ENCODE results near the gene WDR1. TPM values are rescaled to one million over a fixed set of nuclear protein-coding genes. Genes with fewer than 3 reads are reported as not detected.

The WDR1 gene
- total and polyA plus RNA-seq, 10 of the 15 experiments (the other 5 are each of a cell fraction or from before 2014, with no cell fraction given), result 28.5 to 397 (median 290) TPM

- Histone ChIP-seq H3K9me3 (replicated peaks; ENCODE audit: control insufficient read depth, insufficient read depth, low read length) (no peaks in the 10 kb centered on the region), H3K27ac (ENCODE audit: control insufficient read depth, insufficient read depth) (no peak overlapping the region), H3K4me3 (peak overlapping the region; percentile 99; the same call in 1 of the 2 replicates), H3K36me3 (ENCODE audit: control insufficient read depth in 2 of 2, insufficient read depth in 2 of 2, low read length in 1 of 2) (peaks cover 30 to 33% of the 10 kb centered on the region in 2 experiments), H3K79me2 (ENCODE audit: control insufficient read depth, insufficient read depth, low read length) (peaks cover 72% of the 10 kb centered on the region), H3K9ac (ENCODE audit: control insufficient read depth, insufficient read depth, low read length) (peak overlapping the region; percentile 83; the same call in 1 of the 2 replicates), H4K20me1 (ENCODE audit: control insufficient read depth, insufficient read depth) (peaks cover 19% of the 10 kb centered on the region), H3K27me3 (replicated peaks in 1 of 2; ENCODE audit: control insufficient read depth in 2 of 2, insufficient read depth in 2 of 2, low read length in 1 of 2) (no peaks in the 10 kb centered on the region), H3K4me1 (ENCODE audit: control insufficient read depth, insufficient read depth, low read length) (peaks cover 22% of the 10 kb centered on the region), H2AFZ (ENCODE audit: control insufficient read depth, low read depth, low read length) (no peak overlapping the region), H3K4me2 (ENCODE audit: control insufficient read depth, insufficient read depth) (peak overlapping the region; percentile 60)
- in situ Hi-C loops (cut with MboI) (no loop called here), intact Hi-C loops (cut with micrococcal nuclease; ENCODE audit: unreplicated experiment) (no loop called here)
- WGBS (ENCODE audit: insufficient coverage, insufficient replicate concordance, low lambda C conversion rate, missing lambda C conversion rate), result 56% methylated on average over 4 of the region's 4 CpGs
- ChIA-PET SMC1A (ENCODE audit: uncharacterized antibody, unreplicated experiment) (interaction anchor here (0.7 kb wide), 1 partner anchor 360 kb away, joined by 3 read pairs; no protein-coding TSS in a partner anchor), POLR2A (interaction anchor here (0.8 to 2.0 kb wide), 2 partner anchors 10 to 30 kb away, joined by 3 to 6 read pairs; no protein-coding TSS in a partner anchor), RAD21 (ENCODE audit: unreplicated experiment) (interaction anchor here (1.2 kb wide), 1 partner anchor 19 kb away, joined by 3 read pairs; no protein-coding TSS in a partner anchor), CTCF (interaction anchor here (1.0 kb wide), 1 partner anchor 289 kb away, joined by 3 read pairs; no protein-coding TSS in a partner anchor)
- DNase-seq (ENCODE audit: low read depth, low spot score) (no peak), FAIRE-seq (no peak), ATAC-seq (no peak)
- TF ChIP-seq POLR2AphosphoS5 (IDR thresholded peaks at IDR 0.05; ENCODE audit: low read length) (peak; percentile 58), BACH1 (IDR thresholded peaks at IDR 0.05; ENCODE audit: borderline replicate concordance) (no peak)
- BruUV-seq (replicated peaks), result no TSS peak
Observed at GRCh38 chr4:10114147-10114546, 2.5 kb downstream of the WDR1 start.

GRCh38 chr4:10113362-10114047 is 3.1 kb downstream of the WDR1 start:
- peak overlapping the region; percentile 60; the same call in 1 of the 2 replicates for H3K4me2 ChIP-seq (ENCODE audit: control insufficient read depth, insufficient read depth)
- RAD21 ChIA-PET (ENCODE audit: unreplicated experiment), result no interaction called here
- POLR2A ChIA-PET, result interaction anchor here (1.8 to 2.0 kb wide), 2 partner anchors 9 to 10 kb away, joined by 4 to 6 read pairs; no protein-coding TSS in a partner anchor
- intact Hi-C loops (cut with micrococcal nuclease; ENCODE audit: unreplicated experiment), result no loop called here
- DNase-seq (ENCODE audit: low read depth, low spot score) (no peak), FAIRE-seq (no peak), ATAC-seq (no peak)
- BruUV-seq (replicated peaks), result no TSS peak
- H4K20me1 ChIP-seq (ENCODE audit: control insufficient read depth, insufficient read depth), result peaks cover 19% of the 10 kb centered on the region
- in situ Hi-C loops (cut with MboI), result no loop called here
- peak overlapping the region; percentile 99; the same call in 1 of the 2 replicates for H3K4me3 ChIP-seq
- SMC1A ChIA-PET (ENCODE audit: uncharacterized antibody, unreplicated experiment), result interaction anchor here (1.6 kb wide), 1 partner anchor 9 kb away, joined by 3 read pairs; no protein-coding TSS in a partner anchor
- CTCF ChIA-PET, result interaction anchor here (1.0 to 1.5 kb wide), 2 partner anchors 8 to 290 kb away, joined by 3 read pairs; no protein-coding TSS in a partner anchor
- no peak overlapping the region for H3K27ac ChIP-seq (ENCODE audit: control insufficient read depth, insufficient read depth)
- H3K36me3 ChIP-seq (ENCODE audit: control insufficient read depth in 2 of 2, insufficient read depth in 2 of 2, low read length in 1 of 2), result peaks cover 33 to 36% of the 10 kb centered on the region in 2 experiments
- TF ChIP-seq SMAD5 (IDR thresholded peaks at IDR 0.05; ENCODE audit: low read depth), result peak; percentile 18; the same call in 1 of the 2 replicates
- TF ChIP-seq POLR2AphosphoS5 (IDR thresholded peaks at IDR 0.05; ENCODE audit: low read length), result peak; percentile 57
- TF ChIP-seq RELB (IDR thresholded peaks at IDR 0.05; ENCODE audit: low read depth), result no peak
- H3K27me3 ChIP-seq (replicated peaks in 1 of 2; ENCODE audit: control insufficient read depth in 2 of 2, insufficient read depth in 2 of 2, low read length in 1 of 2), result no peaks in the 10 kb centered on the region
- H3K79me2 ChIP-seq (ENCODE audit: control insufficient read depth, insufficient read depth, low read length), result peaks cover 78% of the 10 kb centered on the region
- 0 out of 2 replicates have a peak overlapping the region, but pooled peaks have one; percentile 2 for H3K9ac ChIP-seq (ENCODE audit: control insufficient read depth, insufficient read depth, low read length)
- no peak overlapping the region for H2AFZ ChIP-seq (ENCODE audit: control insufficient read depth, low read depth, low read length)
- WGBS (ENCODE audit: insufficient coverage, insufficient replicate concordance, low lambda C conversion rate, missing lambda C conversion rate), result 80% methylated on average over 12 of the region's 12 CpGs
- peaks cover 21% of the 10 kb centered on the region for H3K4me1 ChIP-seq (ENCODE audit: control insufficient read depth, insufficient read depth, low read length)
- no peaks in the 10 kb centered on the region for H3K9me3 ChIP-seq (replicated peaks; ENCODE audit: control insufficient read depth, insufficient read depth, low read length)

Data from GM12878 (cell line).